ENCODE data around the gene SLC25A11. TPM values are rescaled to one million over a fixed set of nuclear protein-coding genes. Genes with fewer than 3 reads are reported as not detected.

Gene SLC25A11
- total RNA-seq, 2 donors from 2014 or later: 40.4 to 43.8 TPM

DNA sequence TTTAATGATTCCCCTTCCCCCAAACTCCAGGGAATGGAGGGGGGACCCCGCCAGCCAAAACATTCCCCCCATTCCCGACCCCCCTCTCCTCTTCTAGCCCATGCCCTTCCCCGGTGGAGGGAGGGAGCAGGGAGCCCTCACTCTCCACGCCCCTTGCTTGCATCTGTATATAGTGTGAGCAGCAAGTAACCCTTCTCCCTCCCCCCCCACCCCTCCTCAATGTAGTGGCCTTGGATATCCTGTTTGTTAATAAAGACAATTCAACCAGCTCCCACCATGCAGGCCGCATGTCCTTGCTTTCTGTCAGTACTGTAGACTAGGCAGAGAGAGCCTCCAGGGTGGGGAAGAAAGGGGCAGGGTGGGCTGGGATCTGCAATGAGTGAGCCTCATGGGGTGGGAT is 42.1 kb downstream of the SLC25A11 start:
- H3K27me3 Mint-ChIP-seq (ENCODE audit: low read depth): no peaks in the 10 kb centered on the region
- H3K9me3 Mint-ChIP-seq: no peaks in the 10 kb centered on the region
- H3K27ac Mint-ChIP-seq: no peak overlapping the region
- no peak for DNase-seq
- H3K36me3 Mint-ChIP-seq (ENCODE audit: insufficient read depth in 2 of 2): peaks cover 0 to 7% of the 10 kb centered on the region in 2 donors
- peaks cover 19% of the 10 kb centered on the region for H3K4me1 Mint-ChIP-seq (ENCODE audit: low read depth)
- ATAC-seq (replicated peaks in 1 of 2): no peak
- no peak overlapping the region for H3K4me3 Mint-ChIP-seq

DNA sequence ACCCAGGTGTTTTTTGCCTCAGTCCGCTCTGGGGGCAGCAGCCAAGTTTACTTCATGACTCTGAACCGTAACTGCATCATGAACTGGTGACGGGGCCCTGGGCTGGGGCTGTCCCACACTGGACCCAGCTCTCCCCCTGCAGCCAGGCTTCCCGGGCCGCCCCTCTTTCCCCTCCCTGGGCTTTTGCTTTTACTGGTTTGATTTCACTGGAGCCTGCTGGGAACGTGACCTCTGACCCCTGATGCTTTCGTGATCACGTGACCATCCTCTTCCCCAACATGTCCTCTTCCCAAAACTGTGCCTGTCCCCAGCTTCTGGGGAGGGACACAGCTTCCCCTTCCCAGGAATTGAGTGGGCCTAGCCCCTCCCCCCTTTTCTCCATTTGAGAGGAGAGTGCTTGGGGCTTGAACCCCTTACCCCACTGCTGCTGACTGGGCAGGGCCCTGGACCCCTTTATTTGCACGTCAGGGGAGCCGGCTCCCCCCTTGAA is 42.6 kb downstream of the SLC25A11 start:
- Mint-ChIP-seq H3K36me3 (ENCODE audit: insufficient read depth in 2 of 2) (peaks cover 0 to 7% of the 10 kb centered on the region in 2 donors), H3K27ac (no peak overlapping the region)

DNA sequence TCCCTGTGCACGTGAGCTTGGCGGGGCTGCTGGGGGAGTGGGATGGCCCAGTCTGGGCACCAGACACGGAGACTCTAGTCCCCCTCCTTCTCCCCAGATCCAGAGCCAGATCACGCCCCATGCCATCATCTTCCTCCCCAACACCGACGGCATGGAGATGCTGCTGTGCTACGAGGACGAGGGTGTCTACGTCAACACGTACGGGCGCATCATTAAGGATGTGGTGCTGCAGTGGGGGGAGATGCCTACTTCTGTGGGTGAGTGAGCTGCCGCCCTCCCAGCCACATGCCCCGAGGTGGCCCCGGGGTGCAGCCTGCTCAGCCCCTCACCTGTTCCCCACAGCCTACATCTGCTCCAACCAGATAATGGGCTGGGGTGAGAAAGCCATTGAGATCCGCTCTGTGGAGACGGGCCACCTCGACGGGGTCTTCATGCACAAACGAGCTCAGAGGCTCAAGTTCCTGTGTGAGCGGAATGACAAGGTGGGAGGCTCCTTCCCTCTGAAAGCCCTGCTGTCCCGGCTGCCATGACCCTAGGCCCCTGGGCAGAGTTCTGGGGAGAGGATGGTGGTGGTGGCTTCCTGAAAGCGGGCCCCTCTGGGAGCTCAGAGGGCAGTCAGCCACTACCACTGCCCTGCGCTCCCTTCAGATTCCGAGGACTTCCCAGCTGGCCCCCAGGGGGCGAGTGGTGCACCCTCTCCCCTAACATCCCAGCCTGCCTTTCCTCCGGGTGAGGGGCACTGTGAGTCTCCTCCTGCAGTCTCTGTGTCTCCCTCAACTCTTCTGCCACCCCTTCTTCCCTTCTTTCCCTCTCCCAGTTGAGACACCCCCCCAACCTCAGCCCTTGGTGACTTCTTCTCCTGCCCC is 43.3 kb downstream of the SLC25A11 start:
- H3K27me3 Mint-ChIP-seq (ENCODE audit: low read depth): no peaks in the 10 kb centered on the region
- no peak overlapping the region for H3K4me3 Mint-ChIP-seq
- no peaks in the 10 kb centered on the region for H3K9me3 Mint-ChIP-seq
- no peak overlapping the region for H3K27ac Mint-ChIP-seq
- H3K36me3 Mint-ChIP-seq (ENCODE audit: insufficient read depth in 2 of 2): peaks cover 0 to 7% of the 10 kb centered on the region in 2 donors
- DNase-seq (no peak), ATAC-seq (replicated peaks in 1 of 2) (no peak)
- peaks cover 12% of the 10 kb centered on the region for H3K4me1 Mint-ChIP-seq (ENCODE audit: low read depth)

More for the DNA sequence above, 42.6 kb downstream of the SLC25A11 start:
- no peaks in the 10 kb centered on the region for H3K9me3 Mint-ChIP-seq
- ATAC-seq (replicated peaks in 1 of 2) (no peak), DNase-seq (no peak)
- peaks cover 13% of the 10 kb centered on the region for H3K4me1 Mint-ChIP-seq (ENCODE audit: low read depth)
- H3K4me3 Mint-ChIP-seq: no peak overlapping the region
- no peaks in the 10 kb centered on the region for H3K27me3 Mint-ChIP-seq (ENCODE audit: low read depth)

DNA sequence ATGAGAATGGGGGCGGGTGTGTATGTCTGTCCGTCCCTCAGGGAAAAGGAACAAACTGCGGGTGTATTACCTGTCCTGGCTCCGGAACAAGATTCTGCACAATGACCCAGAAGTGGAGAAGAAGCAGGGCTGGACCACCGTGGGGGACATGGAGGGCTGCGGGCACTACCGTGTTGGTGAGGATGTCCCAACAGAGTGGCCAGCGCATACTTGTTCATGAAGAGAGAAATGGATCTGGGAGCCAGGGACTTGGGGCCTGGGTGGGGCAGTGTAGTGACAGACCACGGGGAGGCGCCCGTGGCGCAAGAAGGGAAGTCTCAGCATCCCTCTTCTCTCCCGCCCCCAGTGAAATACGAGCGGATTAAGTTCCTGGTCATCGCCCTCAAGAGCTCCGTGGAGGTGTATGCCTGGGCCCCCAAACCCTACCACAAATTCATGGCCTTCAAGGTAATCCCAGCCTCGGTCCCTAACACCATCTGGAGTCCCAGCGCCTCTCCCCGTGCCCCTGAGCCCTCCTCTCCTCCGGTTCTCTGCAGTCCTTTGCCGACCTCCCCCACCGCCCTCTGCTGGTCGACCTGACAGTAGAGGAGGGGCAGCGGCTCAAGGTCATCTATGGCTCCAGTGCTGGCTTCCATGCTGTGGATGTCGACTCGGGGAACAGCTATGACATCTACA is 44.1 kb downstream of the SLC25A11 start:
- no peak overlapping the region for H3K27ac Mint-ChIP-seq
- no peak overlapping the region for H3K4me3 Mint-ChIP-seq
- peaks cover 12% of the 10 kb centered on the region for H3K4me1 Mint-ChIP-seq (ENCODE audit: low read depth)
- H3K9me3 Mint-ChIP-seq: no peaks in the 10 kb centered on the region
- H3K27me3 Mint-ChIP-seq (ENCODE audit: low read depth): no peaks in the 10 kb centered on the region
- H3K36me3 Mint-ChIP-seq (ENCODE audit: insufficient read depth in 2 of 2): peaks cover 0 to 4% of the 10 kb centered on the region in 2 donors
- ATAC-seq (replicated peaks in 1 of 2) (no peak), DNase-seq (no peak)

DNA sequence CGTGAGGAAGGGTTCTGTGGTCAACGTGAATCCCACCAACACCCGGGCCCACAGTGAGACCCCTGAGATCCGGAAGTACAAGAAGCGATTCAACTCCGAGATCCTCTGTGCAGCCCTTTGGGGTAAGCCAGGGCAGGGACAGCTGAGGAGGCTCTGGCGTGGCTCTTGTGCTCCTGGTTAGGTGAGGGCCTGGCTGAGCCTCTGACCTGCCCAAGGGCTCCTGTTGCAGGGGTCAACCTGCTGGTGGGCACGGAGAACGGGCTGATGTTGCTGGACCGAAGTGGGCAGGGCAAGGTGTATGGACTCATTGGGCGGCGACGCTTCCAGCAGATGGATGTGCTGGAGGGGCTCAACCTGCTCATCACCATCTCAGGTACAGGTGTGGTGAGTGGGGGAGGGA is 44.7 kb downstream of the SLC25A11 start:
- H3K36me3 Mint-ChIP-seq (ENCODE audit: insufficient read depth in 2 of 2): peaks cover 1 to 3% of the 10 kb centered on the region in 2 donors
- H3K4me3 Mint-ChIP-seq: no peak overlapping the region
- DNase-seq (no peak), ATAC-seq (replicated peaks in 1 of 2) (no peak)
- H3K9me3 Mint-ChIP-seq: no peaks in the 10 kb centered on the region
- no peaks in the 10 kb centered on the region for H3K27me3 Mint-ChIP-seq (ENCODE audit: low read depth)
- H3K27ac Mint-ChIP-seq: no peak overlapping the region
- peaks cover 12% of the 10 kb centered on the region for H3K4me1 Mint-ChIP-seq (ENCODE audit: low read depth)

DNA sequence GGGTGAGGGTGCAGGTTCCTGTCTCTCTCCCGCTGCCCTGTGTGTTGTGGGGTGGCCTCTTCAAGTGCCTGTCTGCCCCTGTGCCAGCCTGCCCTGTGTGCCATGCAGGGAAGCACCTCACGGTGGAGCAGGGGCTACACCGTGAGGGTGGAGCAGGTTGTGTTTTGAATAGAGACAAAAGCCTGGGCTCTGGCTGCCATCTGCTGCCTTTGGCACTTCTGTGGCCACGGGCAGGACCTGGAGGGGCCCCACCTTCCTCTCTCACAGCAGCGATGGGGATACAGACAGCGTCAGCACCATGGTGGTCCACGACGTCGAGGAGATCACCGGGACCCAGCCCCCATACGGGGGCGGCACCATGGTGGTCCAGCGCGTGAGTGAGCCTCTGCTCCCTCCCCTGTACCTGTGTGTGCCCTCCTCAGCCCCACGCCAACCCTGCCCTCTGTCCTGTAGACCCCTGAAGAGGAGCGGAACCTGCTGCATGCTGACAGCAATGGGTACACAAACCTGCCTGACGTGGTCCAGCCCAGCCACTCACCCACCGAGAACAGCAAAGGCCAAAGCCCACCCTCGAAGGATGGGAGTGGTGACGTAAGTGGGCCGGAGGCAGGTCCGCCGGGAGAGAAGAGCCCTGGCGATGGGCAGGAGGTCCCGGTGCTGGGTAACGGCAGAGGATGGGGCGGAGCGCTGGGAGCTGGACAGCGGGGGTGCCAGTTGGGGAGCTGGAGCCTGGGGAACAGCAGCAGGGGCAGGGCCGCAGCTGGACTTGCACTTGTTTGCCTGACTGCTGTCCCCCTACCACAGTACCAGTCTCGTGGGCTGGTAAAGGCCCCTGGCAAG is 45.9 kb downstream of the SLC25A11 start:
- ATAC-seq (replicated peaks in 1 of 2) (no peak), DNase-seq (no peak)
- Mint-ChIP-seq H3K36me3 (ENCODE audit: insufficient read depth in 2 of 2) (peaks cover 0 to 3% of the 10 kb centered on the region in 2 donors), H3K27ac (no peak overlapping the region), H3K4me1 (ENCODE audit: low read depth) (peaks cover 5% of the 10 kb centered on the region), H3K9me3 (no peaks in the 10 kb centered on the region), H3K27me3 (ENCODE audit: low read depth) (no peaks in the 10 kb centered on the region), H3K4me3 (no peak overlapping the region)

DNA sequence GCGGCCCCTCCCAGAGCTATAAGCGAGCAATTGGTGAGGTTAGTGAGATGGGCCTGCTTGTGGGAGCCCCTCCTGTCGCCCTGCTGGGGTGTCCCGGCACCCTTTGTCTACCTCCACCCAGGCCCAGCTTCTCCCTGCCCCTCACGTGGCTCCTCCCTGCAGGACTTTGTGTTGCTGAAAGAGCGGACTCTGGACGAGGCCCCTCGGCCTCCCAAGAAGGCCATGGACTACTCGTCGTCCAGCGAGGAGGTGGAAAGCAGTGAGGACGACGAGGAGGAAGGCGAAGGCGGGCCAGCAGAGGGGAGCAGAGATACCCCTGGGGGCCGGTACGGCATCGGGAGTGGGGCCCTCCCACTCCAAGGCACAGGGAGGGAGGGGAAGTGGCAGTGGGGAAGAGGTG is 46.6 kb downstream of the SLC25A11 start:
- Mint-ChIP-seq H3K36me3 (ENCODE audit: insufficient read depth in 2 of 2) (peaks cover 0 to 3% of the 10 kb centered on the region in 2 donors), H3K4me1 (ENCODE audit: low read depth) (peaks cover under 1% of the 10 kb centered on the region), H3K4me3 (no peak overlapping the region), H3K9me3 (no peaks in the 10 kb centered on the region), H3K27me3 (ENCODE audit: low read depth) (no peaks in the 10 kb centered on the region), H3K27ac (no peak overlapping the region)
- ATAC-seq (replicated peaks in 1 of 2): no peak
- DNase-seq: no peak

DNA sequence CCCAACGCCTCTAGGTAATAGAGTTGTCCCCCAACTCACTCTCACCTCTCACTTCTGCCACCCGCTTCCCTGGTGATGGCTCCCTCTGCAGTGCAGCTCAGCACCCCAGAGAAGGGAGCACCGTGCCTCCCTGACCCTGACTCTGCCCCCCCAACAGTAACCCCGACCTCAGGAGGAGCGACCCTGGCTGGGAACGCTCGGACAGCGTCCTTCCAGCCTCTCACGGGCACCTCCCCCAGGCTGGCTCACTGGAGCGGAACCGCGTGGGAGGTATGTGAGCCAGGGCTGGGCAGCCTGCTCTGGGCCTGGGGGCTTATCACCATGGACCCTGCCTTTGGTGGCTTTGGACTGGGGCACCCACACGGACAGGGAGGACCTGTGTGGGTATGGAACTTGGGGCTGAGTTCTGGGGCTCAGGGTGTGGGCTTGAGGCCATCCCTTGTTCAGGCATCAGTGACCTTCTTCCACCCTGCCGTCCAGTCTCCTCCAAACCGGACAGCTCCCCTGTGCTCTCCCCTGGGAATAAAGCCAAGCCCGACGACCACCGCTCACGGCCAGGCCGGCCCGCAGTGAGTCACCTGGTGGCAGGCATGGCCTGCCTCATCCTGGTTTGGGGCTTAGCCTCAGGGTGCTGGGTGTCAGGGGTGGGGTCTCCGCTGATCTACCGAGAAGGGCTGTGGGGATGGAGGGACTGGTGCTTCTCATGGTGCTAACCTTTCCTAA is 47.2 kb downstream of the SLC25A11 start:
- no peak overlapping the region for H3K27ac Mint-ChIP-seq
- no peaks in the 10 kb centered on the region for H3K27me3 Mint-ChIP-seq (ENCODE audit: low read depth)
- H3K36me3 Mint-ChIP-seq (ENCODE audit: insufficient read depth in 2 of 2): peaks cover 0 to 3% of the 10 kb centered on the region in 2 donors
- H3K4me1 Mint-ChIP-seq (ENCODE audit: low read depth): no peaks in the 10 kb centered on the region
- H3K9me3 Mint-ChIP-seq: no peaks in the 10 kb centered on the region
- no peak for ATAC-seq (replicated peaks in 1 of 2)
- no peak overlapping the region for H3K4me3 Mint-ChIP-seq
- no peak for DNase-seq

DNA sequence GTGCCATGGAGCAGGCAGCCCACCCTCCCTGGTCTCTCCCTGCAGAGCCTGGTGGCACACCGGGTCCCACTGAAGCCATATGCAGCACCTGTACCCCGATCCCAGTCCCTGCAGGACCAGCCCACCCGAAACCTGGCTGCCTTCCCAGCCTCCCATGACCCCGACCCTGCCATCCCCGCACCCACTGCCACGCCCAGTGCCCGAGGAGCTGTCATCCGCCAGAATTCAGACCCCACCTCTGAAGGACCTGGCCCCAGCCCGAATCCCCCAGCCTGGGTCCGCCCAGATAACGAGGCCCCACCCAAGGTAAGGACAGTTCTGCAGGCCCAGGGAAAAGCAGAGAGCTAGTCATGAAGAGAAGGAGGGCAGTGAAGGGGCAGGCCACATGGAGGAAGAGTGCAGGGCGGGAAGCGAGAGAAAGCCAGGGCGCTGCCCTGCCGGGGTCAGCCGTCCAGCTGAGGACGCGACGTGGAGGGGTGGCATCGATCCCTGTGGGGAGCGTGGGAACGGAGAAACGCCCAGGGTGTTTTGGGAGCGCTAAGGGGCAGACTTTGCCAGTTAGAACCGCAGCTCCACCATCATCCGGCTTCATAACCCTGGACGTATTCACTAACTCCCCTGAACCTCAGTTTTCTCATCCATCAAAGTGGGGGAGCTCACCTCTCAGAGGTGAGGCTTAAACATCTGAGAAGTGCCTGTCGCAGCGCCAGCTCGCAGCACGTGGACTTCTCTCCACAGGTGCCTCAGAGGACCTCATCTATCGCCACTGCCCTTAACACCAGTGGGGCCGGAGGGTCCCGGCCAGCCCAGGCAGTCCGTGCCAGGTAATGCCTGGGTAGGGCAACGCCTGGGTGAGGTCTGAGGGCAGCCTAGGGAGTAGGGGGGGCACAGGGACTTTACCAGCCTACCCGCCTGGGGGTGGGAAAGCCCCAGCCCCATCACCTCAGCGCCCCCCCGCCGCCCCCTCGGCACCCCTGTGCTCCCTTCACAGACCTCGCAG is 48.1 kb downstream of the SLC25A11 start:
- ATAC-seq (replicated peaks in 1 of 2): no peak
- Mint-ChIP-seq H3K9me3 (no peaks in the 10 kb centered on the region), H3K4me1 (ENCODE audit: low read depth) (no peaks in the 10 kb centered on the region), H3K36me3 (ENCODE audit: insufficient read depth in 2 of 2) (peaks cover 0 to 3% of the 10 kb centered on the region in 2 donors), H3K4me3 (no peak overlapping the region), H3K27ac (no peak overlapping the region), H3K27me3 (ENCODE audit: low read depth) (no peaks in the 10 kb centered on the region)
- DNase-seq: no peak

DNA sequence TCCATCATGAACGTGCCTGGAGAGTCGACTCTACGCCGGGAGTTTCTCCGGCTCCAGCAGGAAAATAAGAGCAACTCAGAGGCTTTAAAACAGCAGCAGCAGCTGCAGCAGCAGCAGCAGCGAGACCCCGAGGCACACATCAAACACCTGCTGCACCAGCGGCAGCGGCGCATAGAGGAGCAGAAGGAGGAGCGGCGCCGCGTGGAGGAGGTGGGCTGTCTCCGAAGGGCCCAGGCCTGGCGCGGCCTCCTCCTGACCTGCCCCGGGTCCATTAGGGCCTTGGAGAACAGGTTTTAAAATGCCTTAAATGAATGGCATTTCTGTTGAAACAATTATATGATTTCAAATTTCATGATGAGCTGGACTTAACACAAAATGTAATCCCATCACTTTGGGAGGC is 52.3 kb downstream of the SLC25A11 start:
- H3K4me1 Mint-ChIP-seq (ENCODE audit: low read depth): no peaks in the 10 kb centered on the region
- DNase-seq: no peak
- H3K27ac Mint-ChIP-seq: no peak overlapping the region

More for the DNA sequence above, 52.3 kb downstream of the SLC25A11 start:
- H3K9me3 Mint-ChIP-seq: no peaks in the 10 kb centered on the region
- ATAC-seq (replicated peaks in 1 of 2): no peak
- H3K36me3 Mint-ChIP-seq (ENCODE audit: insufficient read depth in 2 of 2): peaks cover 1 to 7% of the 10 kb centered on the region in 2 donors
- H3K27me3 Mint-ChIP-seq (ENCODE audit: low read depth): no peaks in the 10 kb centered on the region
- no peak overlapping the region for H3K4me3 Mint-ChIP-seq

All from activated T-cell treated with anti-CD3 and anti-CD28 coated beads, Interleukin-2, amount 50 U/mL, for 72 hours (primary cell).